GM18909 (cell line): Measurements from ENCODE around the gene ZNF862.
A peak's percentile ranks its signal among the peaks of the same experiment; 100 is the strongest.

ENCODE experiments used
- ATAC-seq: cut with Tn5 transposase; IDR thresholded peaks from one replicate; pipeline ENCODE4 v1.9.1; 2021; ENCODE audit warnings: mild to moderate bottlenecking; ENCODE audit not compliant: unreplicated experiment, poor library complexity

ZNF862 gene

DNA sequence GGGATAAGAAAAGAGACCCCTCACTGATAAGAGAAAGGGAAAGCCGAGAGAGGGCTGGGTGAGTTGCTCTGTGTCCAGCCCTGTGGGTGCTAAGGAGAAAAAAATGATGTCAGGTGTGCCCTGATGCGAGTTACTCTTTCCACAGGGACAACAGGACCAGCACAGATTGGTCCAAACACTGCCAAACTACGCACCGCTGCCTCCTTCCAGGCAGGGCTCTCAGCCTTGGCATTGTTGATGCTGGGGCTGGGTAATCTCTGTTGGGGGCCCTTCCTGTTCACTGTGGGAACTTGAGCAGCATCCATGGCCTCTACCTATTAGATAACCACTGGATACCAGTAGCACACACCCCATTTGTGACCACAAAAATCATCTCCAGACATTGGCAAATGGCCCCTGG is 25.3 kb downstream of the ZNF862 start:
- ATAC-seq = no peak

DNA sequence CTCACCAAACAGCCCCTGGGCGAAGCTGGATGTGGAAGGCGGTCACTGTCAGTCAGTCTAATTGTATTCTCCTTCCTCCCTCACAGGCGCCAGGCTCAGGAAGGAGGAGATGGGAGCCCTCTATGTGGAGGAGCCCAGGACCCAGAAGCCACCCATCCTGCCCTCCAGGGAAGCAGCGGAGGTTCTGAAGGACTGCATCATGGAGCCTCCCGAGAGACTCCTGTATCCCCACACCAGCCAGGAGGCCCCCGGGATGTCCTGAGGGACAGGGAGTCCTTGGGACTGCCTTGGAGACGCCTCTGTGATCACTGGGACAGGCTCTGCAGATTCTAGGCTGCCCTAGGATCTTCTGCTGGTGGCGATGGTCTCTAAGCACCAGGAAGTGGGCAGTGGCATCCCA is 25.8 kb downstream of the ZNF862 start:
- ATAC-seq = no peak

DNA sequence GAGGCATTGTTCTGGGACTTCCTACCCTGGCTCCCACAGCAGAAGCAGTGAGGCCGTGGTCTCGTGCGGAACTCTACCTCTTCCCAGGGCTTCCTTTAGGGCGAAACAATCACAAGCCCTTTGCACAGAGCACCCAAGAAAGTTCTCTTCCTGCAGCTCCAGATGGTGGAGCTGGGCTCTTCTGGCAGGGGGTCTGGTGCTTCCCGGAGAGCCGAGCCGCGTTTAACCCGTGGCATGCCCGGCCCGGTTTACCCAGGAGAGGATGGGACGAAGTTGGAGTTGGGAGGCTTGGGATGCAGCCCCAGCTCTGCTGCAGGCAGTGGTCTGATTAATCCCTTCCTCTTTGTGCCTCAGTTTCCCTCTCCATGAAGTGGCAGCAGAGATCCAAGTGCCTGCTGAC is 26.6 kb downstream of the ZNF862 start:
- no peak for ATAC-seq

DNA sequence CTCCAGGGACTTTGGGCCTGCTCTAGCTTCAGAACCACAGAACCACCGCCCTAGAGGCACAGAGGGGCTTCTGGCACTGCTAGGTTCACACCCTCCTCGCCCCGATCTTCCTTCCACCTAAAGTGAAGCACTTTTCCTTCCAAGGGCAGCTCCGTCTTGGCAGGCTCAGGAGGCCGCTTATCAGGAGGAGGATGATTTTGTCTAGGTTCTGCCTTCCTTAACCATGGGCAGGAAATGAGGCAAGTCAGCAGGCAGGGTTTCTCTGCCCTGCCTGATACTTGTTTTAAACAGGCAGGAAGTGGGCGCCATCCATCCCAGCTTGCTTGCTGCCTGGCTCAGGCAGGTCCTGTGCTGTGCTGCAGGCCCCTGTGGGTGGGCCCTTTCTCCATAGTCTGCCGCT is 27.3 kb downstream of the ZNF862 start:
- ATAC-seq = peak; percentile 53

DNA sequence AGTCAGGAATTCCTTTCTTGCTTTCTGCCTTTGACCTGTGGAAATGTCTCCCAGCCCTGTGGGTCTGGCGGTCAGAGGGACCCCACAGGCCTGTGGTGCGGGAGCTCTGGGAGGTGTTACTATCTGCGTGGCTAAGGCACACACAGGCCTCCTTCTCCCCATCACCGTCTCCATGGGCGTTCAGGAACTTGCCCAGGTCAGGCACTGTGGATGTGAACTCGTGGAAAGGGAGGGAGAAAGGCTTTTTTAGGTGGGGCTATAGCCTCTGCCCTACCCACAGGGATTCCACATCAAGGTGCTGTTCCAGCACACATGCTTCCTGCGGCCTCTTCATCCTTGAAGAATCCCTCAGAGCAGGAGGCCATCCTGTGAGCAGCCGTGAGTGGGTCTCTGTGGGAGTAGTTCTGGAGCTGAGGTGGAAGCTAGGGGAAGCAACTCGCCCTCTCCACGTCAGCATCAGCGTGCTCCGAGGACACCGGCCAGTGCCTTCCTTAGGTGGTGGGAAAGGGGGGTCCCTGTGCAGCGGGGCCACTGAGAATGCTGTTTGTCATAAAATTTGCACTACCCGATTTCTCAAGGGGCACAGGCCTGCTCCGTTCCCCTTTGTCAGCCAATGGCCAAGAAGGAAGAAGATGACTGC is 28.1 kb downstream of the ZNF862 start:
- ATAC-seq = no peak

DNA sequence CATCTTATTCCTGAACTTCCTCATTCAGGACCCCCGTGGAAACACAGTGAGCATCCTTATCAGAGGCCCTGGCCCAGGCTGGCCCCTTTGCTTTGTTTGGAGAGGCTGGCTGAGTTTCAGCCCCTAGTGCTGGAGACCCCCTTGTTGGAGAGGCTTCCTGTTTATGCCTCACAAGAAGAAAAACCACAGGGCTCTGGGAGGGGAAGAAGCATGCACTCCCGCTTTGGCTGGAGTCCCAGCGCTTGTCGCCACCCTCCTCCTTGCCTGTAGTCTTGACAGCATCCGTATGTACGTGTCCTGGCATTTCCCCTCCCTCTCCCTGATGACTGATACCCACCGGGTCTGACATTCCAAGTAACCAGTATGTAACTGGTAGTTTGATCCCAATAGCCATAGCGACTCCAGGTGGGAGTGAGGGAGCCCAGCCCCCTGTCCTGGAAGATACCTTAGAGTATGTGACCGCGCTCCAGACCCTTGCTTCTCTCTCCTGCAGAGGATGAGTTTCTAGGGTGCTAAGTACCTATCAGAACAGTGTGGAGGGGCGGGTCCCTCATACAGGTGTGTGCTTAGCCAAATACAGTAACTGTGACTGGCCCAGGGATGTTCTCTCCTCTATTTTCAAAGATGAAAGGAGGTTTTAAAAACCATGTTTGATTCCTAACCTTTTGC is 28.7 kb downstream of the ZNF862 start:
- no peak for ATAC-seq

DNA sequence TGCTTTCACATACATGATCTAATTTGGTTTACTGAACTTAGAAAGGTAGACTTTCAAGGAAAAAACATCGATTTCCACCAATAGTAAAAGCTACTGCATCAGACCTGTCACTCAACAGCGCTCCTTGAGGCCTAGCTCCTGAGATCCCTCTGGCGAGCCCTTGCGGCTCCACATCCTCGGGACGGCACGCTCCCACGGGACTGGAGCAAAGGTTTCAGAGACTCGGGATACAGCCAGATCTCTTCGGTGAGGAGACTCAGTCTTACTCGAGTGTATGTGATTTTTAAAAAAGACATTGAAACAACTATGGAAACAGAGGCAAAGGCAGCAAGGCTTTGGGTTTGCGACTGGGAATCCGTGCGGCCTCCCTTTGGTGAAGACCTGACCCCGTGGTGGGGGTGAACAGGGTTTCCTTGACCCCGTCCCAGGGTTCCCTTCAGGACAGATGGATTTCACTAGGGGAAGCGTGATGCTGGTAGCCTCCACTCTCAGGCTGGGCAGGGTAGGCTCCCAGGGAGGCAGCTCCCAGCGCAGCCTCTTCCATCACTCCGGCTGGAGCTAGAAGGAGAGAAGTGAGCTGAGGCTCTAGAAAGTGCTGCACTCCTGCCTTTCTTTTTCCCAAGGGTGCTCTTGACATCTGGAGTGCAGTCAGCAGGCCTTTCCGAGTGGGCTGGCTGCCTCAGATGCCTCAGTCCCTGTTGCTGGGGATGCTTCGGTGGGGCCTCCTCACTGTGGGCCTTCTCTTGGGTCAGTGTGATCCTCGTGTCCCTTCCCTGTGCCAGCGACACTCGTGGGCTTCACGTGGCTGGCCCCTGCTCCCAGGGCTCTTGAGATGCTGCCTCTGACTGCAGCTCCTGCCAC is 29.8 kb downstream of the ZNF862 start:
- ATAC-seq = no peak

DNA sequence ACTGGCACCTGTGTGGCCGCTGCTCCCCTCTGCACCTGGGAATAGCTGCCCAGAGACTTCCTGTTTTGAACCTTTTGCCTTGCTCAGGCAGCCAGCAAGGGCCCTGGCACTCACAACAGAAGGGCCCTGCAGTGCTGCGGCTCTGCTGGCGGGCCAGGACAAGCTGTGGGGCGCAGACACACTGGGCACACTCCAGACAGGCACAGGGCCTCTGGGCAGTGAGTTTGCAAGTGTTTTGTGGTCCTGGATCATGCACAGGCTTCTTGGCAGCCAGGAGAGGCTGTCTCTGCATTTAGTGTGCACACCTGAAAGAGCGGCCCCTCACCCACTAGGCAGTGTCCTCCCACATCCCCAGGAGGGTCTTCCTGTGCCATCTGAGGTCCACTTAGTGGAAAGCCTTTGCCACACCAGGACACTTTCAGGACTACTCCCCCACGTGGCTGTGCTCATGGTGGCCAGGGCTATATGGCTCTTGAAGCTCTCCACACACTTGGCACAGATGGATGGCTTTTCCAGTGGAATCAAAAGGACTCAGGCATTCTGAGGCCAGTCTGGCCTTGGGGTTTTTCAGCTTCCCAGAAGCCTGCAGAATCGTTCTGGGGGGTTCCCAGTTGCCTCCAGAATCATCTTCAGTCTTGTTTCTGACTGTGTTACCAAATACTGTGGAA is 30.6 kb downstream of the ZNF862 start:
- no peak for ATAC-seq

DNA sequence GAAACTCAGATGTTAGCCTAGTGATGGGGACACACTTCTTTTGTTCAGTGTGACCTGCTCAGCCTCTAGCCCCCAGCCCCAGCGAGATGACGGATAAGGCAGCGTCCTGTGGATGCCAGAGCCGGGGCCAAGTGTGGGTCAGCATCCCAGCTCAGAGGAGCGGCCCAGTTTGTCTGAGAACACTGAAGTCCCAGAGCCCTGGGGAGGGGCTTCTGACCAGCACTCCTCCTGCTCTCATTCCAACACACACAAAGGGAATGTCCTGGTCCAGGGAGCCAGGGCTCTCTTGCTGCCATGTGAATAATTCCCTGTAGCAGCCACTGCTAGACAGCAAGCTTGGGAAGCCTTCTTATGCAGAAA is 31.1 kb downstream of the ZNF862 start:
- no peak for ATAC-seq

DNA sequence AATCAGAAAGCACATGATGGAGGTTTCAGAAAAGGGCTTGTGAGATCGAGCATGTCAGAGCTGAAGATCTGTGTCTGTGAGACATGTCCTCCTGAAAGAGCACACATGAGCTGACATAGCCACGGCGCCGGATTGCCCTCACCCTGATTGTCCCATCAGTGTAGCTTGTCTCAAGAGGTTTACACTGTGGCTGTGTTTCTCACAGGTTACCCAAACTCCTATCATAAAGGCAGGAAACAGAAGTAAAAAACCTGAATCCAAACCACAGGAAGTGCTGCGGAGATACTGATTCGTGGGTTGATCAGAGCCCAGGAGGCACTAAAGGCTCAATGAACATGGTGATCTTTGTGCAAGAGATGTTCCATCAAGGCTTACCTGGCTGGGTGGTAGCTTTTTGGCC is 31.7 kb downstream of the ZNF862 start:
- ATAC-seq = no peak

DNA sequence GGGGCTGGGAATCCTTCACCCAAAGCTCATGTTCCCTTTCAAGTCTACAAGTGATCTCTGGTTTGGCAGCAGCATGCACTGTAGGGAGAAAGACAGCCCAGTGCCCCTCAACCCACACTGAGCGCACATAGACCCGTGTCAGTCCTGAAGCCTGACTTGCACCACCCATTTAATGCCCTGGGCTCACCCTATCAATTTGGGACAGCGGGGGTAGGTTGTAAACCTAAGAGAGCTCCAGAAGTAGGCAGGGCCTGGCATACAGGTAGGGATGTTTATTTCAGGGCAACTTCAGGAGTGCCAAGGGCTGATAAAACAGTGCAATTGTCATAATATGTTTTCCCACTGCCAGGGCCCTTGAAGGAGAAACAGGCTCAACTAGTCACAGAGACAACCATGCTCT is 32.1 kb downstream of the ZNF862 start:
- ATAC-seq = no peak

DNA sequence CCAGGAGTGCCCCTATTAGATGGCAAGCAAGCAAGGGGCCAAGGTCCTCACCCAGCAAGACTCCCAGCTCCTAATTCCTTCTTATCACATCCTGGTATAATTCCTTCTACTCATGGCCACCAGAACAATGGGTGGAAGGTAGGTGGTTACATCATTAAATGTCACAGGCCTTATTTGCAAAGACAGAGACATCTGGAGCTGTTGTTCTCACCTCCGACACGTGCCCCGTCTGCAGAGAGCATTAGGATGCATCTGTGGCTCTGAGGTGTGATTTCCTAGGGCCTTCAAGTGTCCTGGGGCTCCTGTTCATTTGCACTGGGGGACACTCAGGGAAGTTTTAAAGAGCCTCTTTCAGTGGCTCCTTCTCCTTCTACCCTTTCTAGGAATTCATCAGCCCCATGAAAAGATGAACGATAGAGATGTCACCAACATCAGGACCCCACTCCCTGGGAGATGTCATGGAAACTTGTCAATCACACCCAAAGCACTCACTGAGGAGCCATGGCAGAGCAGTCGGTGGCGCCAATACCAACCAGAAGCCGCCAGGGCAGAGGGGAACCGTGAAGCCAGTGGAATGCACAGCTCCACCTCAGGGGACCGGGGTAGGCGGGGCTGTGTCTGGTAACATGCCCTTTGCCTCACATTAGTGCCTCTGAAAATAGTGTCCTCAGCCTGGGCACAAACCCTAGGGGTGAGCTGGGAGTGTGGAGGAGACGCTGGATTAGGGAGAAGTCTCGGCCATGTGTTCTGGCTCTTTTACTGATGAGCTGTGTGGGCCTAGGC is 32.7 kb downstream of the ZNF862 start:
- no peak for ATAC-seq

DNA sequence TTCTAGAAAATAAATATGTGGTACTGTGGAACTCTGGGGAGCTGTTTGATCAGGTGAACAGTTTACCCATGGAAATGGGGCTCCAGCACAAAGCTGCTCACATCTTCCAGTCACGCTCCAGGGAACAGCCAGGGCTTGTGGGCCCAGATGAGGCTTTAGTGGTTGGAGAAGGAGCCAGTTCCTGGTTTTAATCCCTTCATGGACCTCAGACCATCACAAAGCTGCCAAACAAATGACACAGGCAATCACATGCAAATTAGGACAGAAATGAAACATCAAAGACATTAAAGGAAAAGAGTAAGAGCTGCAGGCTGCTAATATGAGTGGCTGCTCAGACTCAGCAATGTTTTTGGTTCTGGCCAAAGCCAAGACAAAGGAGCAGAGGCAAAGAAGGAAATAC is 33.4 kb downstream of the ZNF862 start:
- no peak for ATAC-seq

DNA sequence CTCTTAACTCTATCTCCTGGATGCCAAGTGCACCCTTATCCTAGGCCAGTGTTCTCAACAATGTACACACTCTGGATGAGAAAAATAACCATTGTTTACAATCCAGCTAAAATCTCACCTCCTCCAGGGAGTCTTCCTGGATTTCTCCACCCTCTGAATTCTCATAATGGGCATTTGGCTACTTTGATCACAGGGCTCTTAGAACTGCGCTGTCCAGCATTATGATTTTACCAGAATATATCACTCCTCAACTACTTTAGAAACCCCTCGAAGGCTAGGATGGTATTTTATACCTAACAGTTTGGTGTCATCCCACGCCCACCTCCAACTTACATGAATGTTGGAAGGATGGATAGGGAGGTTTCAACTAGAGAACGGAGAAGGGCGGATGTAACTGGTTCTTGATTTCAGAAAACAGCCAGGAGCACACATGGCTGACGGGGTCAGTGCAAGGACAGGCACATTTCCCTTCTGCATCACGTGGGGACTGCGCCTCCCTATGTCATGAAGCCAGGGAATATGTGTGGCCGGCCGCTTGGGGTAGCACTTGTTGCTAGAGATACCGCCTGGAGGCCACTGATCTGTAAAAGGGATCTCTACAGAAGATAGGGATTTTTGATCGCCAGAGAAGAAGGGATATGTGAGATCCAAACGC is 34.4 kb downstream of the ZNF862 start:
- peak; percentile 22 for ATAC-seq

DNA sequence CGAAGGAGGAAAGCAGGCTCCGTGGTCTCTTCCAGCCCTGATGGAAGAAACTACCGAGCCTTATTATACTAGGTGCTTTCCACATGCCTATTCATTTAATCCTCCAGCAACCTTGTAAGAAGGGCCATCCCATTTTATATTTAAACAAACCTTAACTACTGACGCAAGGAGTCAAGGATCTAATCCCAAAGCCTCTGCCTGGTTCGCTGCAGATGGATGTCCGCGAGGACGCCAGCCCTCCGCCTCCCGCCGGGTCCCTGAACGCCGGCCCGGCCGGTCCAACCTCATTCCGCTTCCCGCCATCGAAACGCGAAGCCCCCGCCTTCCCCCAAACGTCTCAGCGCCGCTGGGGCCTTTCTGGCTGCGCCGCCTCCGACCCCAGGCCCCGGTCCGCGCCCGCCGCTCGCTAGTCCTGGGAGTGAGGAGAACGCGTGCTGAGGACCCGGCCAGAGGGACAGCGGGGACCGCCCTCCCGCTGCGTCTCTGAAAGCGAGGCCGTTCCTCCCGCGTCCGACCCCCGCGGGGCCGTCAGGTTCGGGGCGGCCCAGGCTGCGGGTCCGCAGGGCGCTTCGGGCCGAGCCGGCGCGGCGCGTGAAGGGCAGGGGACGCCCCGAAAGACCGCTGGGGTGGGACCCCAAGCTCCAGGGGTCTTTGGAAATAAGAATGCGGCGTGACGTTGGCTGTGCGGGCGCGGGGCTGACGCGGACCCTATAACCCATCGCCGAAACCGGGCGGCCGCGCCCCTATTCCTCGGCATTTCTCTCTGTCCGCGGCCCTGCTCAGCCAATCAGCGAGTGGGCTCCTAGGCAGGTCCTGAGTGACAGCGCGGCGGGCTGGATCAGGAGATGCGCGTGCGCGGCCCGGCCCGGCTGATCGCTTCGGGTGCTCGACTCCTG is 35.1 kb downstream of the ZNF862 start, which contains the start of gene ATP6V0E2:
TSS of gene ATP6V0E2 (plus strand) at position 896 of the 896 bp plus-strand sequence. CDS start 97 bp downstream, outside the sequence.
- peak; percentile 94 for ATAC-seq

DNA sequence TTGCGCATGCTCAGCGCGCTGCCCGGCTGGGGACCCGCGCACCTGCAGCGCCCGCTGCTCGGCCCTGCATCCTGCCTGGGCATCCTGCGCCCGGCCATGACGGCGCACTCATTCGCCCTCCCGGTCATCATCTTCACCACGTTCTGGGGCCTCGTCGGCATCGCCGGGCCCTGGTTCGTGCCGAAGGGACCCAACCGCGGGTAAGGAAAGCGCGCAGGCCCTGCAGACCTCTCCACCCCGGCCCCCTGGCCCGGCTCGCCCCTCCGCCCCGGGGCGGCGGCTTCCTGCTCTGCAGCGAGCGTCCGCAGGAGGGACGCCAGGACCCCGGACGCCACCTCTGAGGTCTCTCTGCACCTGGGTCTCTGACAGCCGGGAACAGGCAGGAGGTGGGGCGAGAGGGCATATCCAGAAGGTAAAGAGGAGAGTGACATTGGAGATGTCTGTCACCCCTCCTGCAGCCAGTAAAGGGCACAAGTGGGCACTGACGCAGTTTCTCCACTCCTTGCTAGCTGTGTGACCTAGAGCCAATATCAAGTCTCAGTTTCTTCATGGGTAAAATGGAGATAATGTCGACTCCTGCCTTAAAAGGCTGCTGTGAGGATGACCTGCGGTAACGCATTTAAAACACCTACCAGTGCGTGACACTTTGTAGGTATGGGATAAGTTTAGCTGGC is 35.9 kb downstream of the ZNF862 start:
- peak; percentile 31 for ATAC-seq

DNA sequence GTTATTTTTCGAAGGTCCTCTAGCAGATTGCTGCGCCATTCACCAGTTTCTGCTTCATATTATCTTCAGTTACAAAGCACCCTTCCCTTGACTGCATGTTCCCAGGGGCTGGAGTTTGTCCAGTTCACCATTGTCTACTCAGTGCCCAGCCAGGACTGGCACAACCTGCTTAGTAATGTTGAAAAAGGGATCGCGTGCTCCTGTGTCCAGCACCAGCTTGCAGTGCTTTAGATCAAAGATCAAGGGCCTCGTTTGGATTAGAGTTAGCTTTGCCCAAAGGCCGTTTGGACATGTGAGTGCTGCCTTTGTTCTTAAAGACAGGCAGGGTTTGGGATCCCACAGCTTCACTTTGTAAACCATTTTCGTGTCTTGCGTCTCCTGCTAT is 36.5 kb downstream of the ZNF862 start:
- ATAC-seq = no peak

DNA sequence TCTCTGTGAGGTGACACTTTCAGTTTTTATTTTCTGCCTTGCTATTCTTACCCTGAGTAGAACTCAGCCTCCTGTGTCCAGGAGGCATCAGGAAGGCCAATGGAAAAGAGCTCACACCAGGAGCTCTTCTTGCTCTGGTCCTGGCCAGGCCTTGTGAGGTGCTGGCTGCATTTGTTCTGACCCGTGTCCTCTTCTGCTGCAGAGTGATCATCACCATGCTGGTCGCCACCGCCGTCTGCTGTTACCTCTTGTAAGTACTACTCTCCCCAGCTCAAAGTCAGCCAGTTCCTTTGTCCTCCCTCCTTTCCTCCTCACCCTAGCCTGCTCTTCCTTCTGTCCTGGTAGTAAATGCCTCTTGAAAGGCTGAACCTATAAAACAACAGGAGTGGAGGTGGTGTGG is 37.2 kb downstream of the ZNF862 start:
- ATAC-seq = no peak
